ENCODE measurements around the gene KHK.

Gene KHK

GRCh38 chr2:27085062-27085672 is 1.4 kb upstream of the KHK start:
- Histone ChIP-seq H4K20me1 (ENCODE audit: control insufficient read depth, insufficient read depth, low read depth, low read length) (no peaks in the 10 kb centered on the region), H3K9me3 (ENCODE audit: control insufficient read depth, insufficient read depth, low read length) (no peaks in the 10 kb centered on the region), H3K27ac (ENCODE audit: low read depth, low read length) (no peak overlapping the region), H3K36me3 (ENCODE audit: control insufficient read depth, low read length) (no peaks in the 10 kb centered on the region), H3K4me2 (ENCODE audit: low read length) (peak overlapping the region; percentile 79), H3F3A (ENCODE audit: control insufficient read depth, insufficient read depth) (no peaks in the 10 kb centered on the region; the same call in 1 of the 2 replicates), H3K27me3 (ENCODE audit: control insufficient read depth, low read length) (no peaks in the 10 kb centered on the region), H3K9me2 (replicated peaks; ENCODE audit: control insufficient read depth, low read length) (no peaks in the 10 kb centered on the region), H3K79me2 (ENCODE audit: control insufficient read depth, low read length) (no peaks in the 10 kb centered on the region), H3K4me1 (ENCODE audit: control insufficient read depth, low read length) (peaks cover 42% of the 10 kb centered on the region), H3K4me3 (ENCODE audit: low read length) (peak overlapping the region; percentile 86)
- TF ChIP-seq CTCF (IDR thresholded peaks at IDR 0.05; ENCODE audit: low read depth, low read length, poor library complexity, severe bottlenecking) (no peak), EZH2phosphoT487 (IDR thresholded peaks at IDR 0.05; ENCODE audit: borderline replicate concordance, low read length) (no peak)

- peak overlapping the region; percentile 79 for H3K4me2 ChIP-seq (ENCODE audit: low read length)
- peak overlapping the region; percentile 86 for H3K4me3 ChIP-seq (ENCODE audit: low read length)
- H3K27ac ChIP-seq (ENCODE audit: low read depth, low read length): no peak overlapping the region
- no peaks in the 10 kb centered on the region for H3K9me2 ChIP-seq (replicated peaks; ENCODE audit: control insufficient read depth, low read length)
- H3K36me3 ChIP-seq (ENCODE audit: control insufficient read depth, low read length): no peaks in the 10 kb centered on the region
- TF ChIP-seq CTCF (IDR thresholded peaks at IDR 0.05; ENCODE audit: low read depth, low read length, poor library complexity, severe bottlenecking) (no peak), EZH2phosphoT487 (IDR thresholded peaks at IDR 0.05; ENCODE audit: borderline replicate concordance, low read length) (no peak)
- peaks cover 38% of the 10 kb centered on the region for H3K4me1 ChIP-seq (ENCODE audit: control insufficient read depth, low read length)
- no peaks in the 10 kb centered on the region for H3K9me3 ChIP-seq (ENCODE audit: control insufficient read depth, insufficient read depth, low read length)
- H3F3A ChIP-seq (ENCODE audit: control insufficient read depth, insufficient read depth): no peaks in the 10 kb centered on the region
- H3K79me2 ChIP-seq (ENCODE audit: control insufficient read depth, low read length): no peaks in the 10 kb centered on the region
- no peaks in the 10 kb centered on the region for H3K27me3 ChIP-seq (ENCODE audit: control insufficient read depth, low read length)
- no peaks in the 10 kb centered on the region for H4K20me1 ChIP-seq (ENCODE audit: control insufficient read depth, insufficient read depth, low read depth, low read length)
These were observed 891 bp upstream of the KHK start for GRCh38 chr2:27085673-27086089.

- Histone ChIP-seq H3K79me2 (ENCODE audit: control insufficient read depth, low read length) (no peaks in the 10 kb centered on the region), H3K4me1 (ENCODE audit: control insufficient read depth, low read length) (peaks cover 33% of the 10 kb centered on the region), H3K27me3 (ENCODE audit: control insufficient read depth, low read length) (no peaks in the 10 kb centered on the region), H4K20me1 (ENCODE audit: control insufficient read depth, insufficient read depth, low read depth, low read length) (no peaks in the 10 kb centered on the region), H3F3A (ENCODE audit: control insufficient read depth, insufficient read depth) (no peaks in the 10 kb centered on the region), H3K9me2 (replicated peaks; ENCODE audit: control insufficient read depth, low read length) (no peaks in the 10 kb centered on the region), H3K36me3 (ENCODE audit: control insufficient read depth, low read length) (no peaks in the 10 kb centered on the region), H3K4me3 (ENCODE audit: low read length) (peak overlapping the region; percentile 86), H3K27ac (ENCODE audit: low read depth, low read length) (peak overlapping the region; percentile 49; the same call in 1 of the 2 replicates), H3K9me3 (ENCODE audit: control insufficient read depth, insufficient read depth, low read length) (no peaks in the 10 kb centered on the region), H3K4me2 (ENCODE audit: low read length) (peak overlapping the region; percentile 79)
- no peak for TF ChIP-seq EZH2phosphoT487 (IDR thresholded peaks at IDR 0.05; ENCODE audit: borderline replicate concordance, low read length)
- peak; percentile 61 for TF ChIP-seq CTCF (IDR thresholded peaks at IDR 0.05; ENCODE audit: low read depth, low read length, poor library complexity, severe bottlenecking)
These were observed 365 bp upstream of the KHK start for GRCh38 chr2:27086090-27086723.

All from DOHH2 (cell line).